Suprapubic skin (tissue), 3 donors: ENCODE results near the gene TAP1.

ENCODE experiments used
- POLR2AphosphoS5 ChIP-seq, 3 donors: sonication (generic); formaldehyde crosslinking; IDR thresholded peaks; one replicate each; pipeline ENCODE4 v1.6.1; 2017; ENCODE audit warnings: antibody characterized with exemption in 3 of 3
- TF ChIP-seq, protein P1 (sequence below), 2 donors: fragments of 200-600 bp in 1 of 2; fragments of 450-650 bp in 1 of 2; sonication (generic) in 1 of 2; IDR thresholded peaks; one replicate each; pipeline ENCODE4 v1.5.1; 2016 to 2019; ENCODE audit warnings: antibody characterized with exemption in 2 of 2, mild to moderate bottlenecking in 1 of 2, moderate library complexity in 1 of 2

DNA sequence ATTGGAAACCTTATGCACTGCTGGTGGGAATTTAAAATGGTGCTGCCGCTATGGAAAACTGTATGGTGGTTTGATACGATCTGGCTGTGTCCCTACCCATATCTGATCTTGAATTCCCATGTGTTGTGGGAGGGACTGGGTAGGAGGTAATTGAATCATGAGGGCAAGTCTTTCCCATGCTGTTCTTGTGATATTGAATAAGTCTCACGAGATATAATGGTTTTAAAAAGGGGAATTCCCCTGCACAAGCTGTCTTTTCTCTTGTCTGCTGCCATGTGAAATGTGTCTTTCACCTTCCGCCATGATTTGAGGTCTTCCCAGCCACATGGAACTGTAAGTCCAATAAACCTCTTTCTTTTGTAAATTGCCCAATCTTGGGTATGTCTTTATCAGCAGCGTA, 19.8 kb downstream of the TAP1 start:
- TF ChIP-seq, protein P1, sequence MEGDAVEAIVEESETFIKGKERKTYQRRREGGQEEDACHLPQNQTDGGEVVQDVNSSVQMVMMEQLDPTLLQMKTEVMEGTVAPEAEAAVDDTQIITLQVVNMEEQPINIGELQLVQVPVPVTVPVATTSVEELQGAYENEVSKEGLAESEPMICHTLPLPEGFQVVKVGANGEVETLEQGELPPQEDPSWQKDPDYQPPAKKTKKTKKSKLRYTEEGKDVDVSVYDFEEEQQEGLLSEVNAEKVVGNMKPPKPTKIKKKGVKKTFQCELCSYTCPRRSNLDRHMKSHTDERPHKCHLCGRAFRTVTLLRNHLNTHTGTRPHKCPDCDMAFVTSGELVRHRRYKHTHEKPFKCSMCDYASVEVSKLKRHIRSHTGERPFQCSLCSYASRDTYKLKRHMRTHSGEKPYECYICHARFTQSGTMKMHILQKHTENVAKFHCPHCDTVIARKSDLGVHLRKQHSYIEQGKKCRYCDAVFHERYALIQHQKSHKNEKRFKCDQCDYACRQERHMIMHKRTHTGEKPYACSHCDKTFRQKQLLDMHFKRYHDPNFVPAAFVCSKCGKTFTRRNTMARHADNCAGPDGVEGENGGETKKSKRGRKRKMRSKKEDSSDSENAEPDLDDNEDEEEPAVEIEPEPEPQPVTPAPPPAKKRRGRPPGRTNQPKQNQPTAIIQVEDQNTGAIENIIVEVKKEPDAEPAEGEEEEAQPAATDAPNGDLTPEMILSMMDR (IDR thresholded peaks at IDR 0.05): no peak
- TF ChIP-seq POLR2AphosphoS5 (IDR thresholded peaks at IDR 0.05): no peak
